Smooth muscle cell (in vitro differentiated cells): ENCODE results near the gene RAB3B. TPM values are rescaled to one million over a fixed set of nuclear protein-coding genes. Genes with fewer than 3 reads are reported as not detected.
A peak's percentile ranks its signal among the peaks of the same experiment; 100 is the strongest.

ENCODE experiments used
- DNase-seq: peaks from one replicate; lab custom pipeline; 2025; ENCODE audit not compliant: unreplicated experiment; lab: John Stamatoyannopoulos, UW
- H2AFZ ChIP-seq: fragments of 200-600 bp; sonication (generic); 2 replicates; pipeline ENCODE4 v1.6.0; 2016; ENCODE audit warnings: antibody characterized with exemption, low read depth, mild to moderate bottlenecking
- H3F3A ChIP-seq: fragments of 200-600 bp; sonication (generic); 2 replicates; pipeline ENCODE4 v1.6.0; 2017; ENCODE audit warnings: antibody characterized with exemption, low read depth
- H3K27ac ChIP-seq: fragments of 200-600 bp; sonication (generic); 2 replicates; pipeline ENCODE4 v1.5.1; 2016; ENCODE audit warnings: low read depth, mild to moderate bottlenecking
- H3K27me3 ChIP-seq: fragments of 200-600 bp; sonication (generic); 2 replicates; pipeline ENCODE4 v1.6.1; 2016; ENCODE audit warnings: low read depth, mild to moderate bottlenecking
- H3K36me3 ChIP-seq: fragments of 200-600 bp; sonication (generic); 2 replicates; pipeline ENCODE4 v1.5.1; 2016; ENCODE audit warnings: low read depth
- H3K4me1 ChIP-seq: fragments of 200-600 bp; sonication (generic); 2 replicates; pipeline ENCODE4 v1.5.1; 2016; ENCODE audit warnings: low read depth
- H3K4me2 ChIP-seq: fragments of 200-600 bp; sonication (generic); 2 replicates; pipeline ENCODE4 v1.6.0; 2016; ENCODE audit warnings: mild to moderate bottlenecking
- H3K4me3 ChIP-seq: fragments of 200-600 bp; sonication (generic); 2 replicates; pipeline ENCODE4 v1.5.1; 2016; ENCODE audit warnings: mild to moderate bottlenecking
- H3K79me2 ChIP-seq: fragments of 200-600 bp; sonication (generic); 2 replicates; pipeline ENCODE4 v1.6.0; 2016; ENCODE audit warnings: low read depth, mild to moderate bottlenecking
- H3K9ac ChIP-seq: fragments of 200-600 bp; sonication (generic); 2 replicates; pipeline ENCODE4 v1.6.0; 2016; ENCODE audit warnings: low read depth
- H3K9me3 ChIP-seq: fragments of 200-600 bp; sonication (generic); replicated peaks from 2 replicates; pipeline ENCODE4 v1.5.1; 2016; ENCODE audit warnings: low read depth
- H4K20me1 ChIP-seq: fragments of 200-600 bp; sonication (generic); 2 replicates; pipeline ENCODE4 v1.6.0; 2016; ENCODE audit warnings: low read depth
- WGBS: methylation state at CpG from one replicate; pipeline ENCODE4 v1.1.7; 2016; ENCODE audit warnings: low lambda C conversion rate; 5-methylcytosine and 5-hydroxymethylcytosine counted together
- polyA plus RNA-seq: library from polyadenylated mRNA; unstranded; fragments of >200 nt; fragmentation: Nextera tagmentation; extraction: Ambion mirVana; gene quantifications from 2 replicates; pipeline ENCODE4 v1.2.1, GENCODE V29; 2016
- total RNA-seq: library from RNA; depleted of rRNA; stranded (reverse); fragments of >200 nt; gene quantifications from 2 replicates; pipeline ENCODE4 v1.2.3, GENCODE V29; 2014
- TF ChIP-seq, protein P1 (sequence below): fragments of 200-600 bp; sonication (generic); IDR thresholded peaks from 2 replicates; pipeline ENCODE4 v1.5.1; 2017; ENCODE audit warnings: borderline replicate concordance, mild to moderate bottlenecking, antibody characterized with exemption; ENCODE audit not compliant: insufficient read depth, poor library complexity, severe bottlenecking

The RAB3B gene
- total and polyA plus RNA-seq, 2 experiments from 2014 or later: 3.5 to 9.3 TPM

DNA sequence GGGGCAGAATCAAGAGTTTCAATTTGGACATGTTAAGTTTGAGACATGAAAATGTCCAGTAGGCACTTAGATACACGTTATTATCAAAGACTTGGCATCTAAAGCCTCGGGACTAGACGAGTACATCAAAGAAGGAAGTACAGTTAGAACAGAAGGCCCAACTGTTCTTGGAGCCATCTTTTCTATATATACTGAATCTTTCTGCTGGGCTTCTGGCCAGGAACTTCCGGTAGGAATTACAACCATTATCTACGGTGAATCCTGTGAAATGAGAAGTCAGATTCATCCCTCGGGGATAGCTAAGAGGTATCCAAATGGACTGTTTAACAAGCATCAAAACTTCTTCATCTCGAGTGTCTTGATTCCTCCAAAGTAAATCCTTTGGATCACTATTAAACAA lies 77.6 kb downstream of the RAB3B start:
- Histone ChIP-seq H3K4me1 (peaks cover 6% of the 10 kb centered on the region), H3F3A (no peaks in the 10 kb centered on the region), H3K36me3 (no peaks in the 10 kb centered on the region), H3K27me3 (no peaks in the 10 kb centered on the region), H2AFZ (no peak overlapping the region), H3K9me3 (no peaks in the 10 kb centered on the region), H3K79me2 (no peaks in the 10 kb centered on the region), H3K9ac (no peak overlapping the region), H3K27ac (no peak overlapping the region), H3K4me2 (no peak overlapping the region), H3K4me3 (no peak overlapping the region), H4K20me1 (no peaks in the 10 kb centered on the region)
- TF ChIP-seq, protein P1, sequence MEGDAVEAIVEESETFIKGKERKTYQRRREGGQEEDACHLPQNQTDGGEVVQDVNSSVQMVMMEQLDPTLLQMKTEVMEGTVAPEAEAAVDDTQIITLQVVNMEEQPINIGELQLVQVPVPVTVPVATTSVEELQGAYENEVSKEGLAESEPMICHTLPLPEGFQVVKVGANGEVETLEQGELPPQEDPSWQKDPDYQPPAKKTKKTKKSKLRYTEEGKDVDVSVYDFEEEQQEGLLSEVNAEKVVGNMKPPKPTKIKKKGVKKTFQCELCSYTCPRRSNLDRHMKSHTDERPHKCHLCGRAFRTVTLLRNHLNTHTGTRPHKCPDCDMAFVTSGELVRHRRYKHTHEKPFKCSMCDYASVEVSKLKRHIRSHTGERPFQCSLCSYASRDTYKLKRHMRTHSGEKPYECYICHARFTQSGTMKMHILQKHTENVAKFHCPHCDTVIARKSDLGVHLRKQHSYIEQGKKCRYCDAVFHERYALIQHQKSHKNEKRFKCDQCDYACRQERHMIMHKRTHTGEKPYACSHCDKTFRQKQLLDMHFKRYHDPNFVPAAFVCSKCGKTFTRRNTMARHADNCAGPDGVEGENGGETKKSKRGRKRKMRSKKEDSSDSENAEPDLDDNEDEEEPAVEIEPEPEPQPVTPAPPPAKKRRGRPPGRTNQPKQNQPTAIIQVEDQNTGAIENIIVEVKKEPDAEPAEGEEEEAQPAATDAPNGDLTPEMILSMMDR: no peak
- WGBS: 64% methylated on average over 7 of the region's 7 CpGs
- DNase-seq: no peak

DNA sequence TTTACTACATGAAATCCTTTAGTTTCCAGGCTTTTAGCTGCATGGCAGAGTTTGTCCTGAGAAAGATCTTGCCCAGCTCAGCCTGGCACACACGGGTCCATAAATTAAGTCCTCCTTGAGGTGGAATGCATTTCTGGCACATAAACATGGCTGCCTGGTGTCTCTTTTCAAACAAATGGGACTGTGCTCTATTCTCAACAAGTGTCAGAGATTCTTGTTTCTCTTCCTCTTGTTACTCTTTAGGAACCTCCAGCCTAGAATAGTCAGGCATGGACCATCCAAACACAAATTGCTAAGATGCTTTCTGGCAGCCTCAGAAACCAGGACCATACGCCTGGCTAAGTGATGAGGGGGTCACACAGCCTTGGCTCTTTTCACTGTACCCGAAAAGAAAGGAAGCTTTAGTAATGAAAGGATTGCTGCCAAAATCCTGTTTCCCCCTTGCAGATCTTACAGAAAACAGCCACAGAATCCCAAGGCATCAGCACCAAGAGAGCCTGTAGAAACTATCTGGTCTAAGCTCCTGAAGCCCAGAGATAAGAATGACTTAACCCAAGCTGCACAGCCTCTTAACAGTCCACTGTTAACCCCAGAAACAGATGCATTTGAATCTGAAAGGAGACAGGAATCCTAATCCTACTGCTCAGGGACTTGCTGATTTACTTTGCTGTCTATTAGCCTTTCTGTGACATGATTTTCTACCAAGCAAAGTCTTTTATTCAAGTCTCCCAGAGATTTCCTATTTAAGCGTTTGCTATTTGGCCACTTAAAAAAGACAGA lies 80.1 kb downstream of the RAB3B start:
- peak overlapping the region; percentile 11 for H3K4me2 ChIP-seq
- H3F3A ChIP-seq: no peaks in the 10 kb centered on the region
- no peaks in the 10 kb centered on the region for H3K79me2 ChIP-seq
- TF ChIP-seq, protein P1: no peak
- H3K27me3 ChIP-seq: no peaks in the 10 kb centered on the region
- DNase-seq: no peak
- no peak overlapping the region for H3K27ac ChIP-seq
- H3K36me3 ChIP-seq: no peaks in the 10 kb centered on the region
- H3K4me1 ChIP-seq: peaks cover 6% of the 10 kb centered on the region
- no peak overlapping the region for H3K9ac ChIP-seq
- H4K20me1 ChIP-seq: no peaks in the 10 kb centered on the region
- no peak overlapping the region for H2AFZ ChIP-seq
- H3K4me3 ChIP-seq: no peak overlapping the region
- H3K9me3 ChIP-seq: no peaks in the 10 kb centered on the region
- 60% methylated on average over 4 of the region's 4 CpGs for WGBS

DNA sequence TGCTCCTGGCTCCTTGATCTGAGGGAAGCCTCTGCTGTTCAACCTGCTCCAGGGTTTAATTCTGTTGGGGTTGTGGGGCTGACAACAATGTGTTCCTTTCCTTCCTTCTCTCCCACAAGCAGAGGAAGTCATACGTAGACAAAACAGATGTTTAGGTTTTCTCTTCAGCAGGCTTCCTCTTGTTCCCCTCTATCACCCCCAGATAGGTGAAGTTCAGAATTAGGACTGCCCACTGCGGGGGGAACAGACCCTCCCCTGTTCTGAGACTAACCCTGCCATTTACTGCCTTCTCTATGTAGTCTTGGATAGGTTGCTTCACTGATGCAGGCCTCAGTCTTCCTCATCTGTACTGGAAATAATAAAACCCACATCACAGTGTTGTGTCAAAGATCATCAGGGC lies 82.0 kb downstream of the RAB3B start:
- H3K27ac ChIP-seq: no peak overlapping the region
- no peaks in the 10 kb centered on the region for H3F3A ChIP-seq
- no peaks in the 10 kb centered on the region for H4K20me1 ChIP-seq
- TF ChIP-seq, protein P1: no peak
- H3K4me2 ChIP-seq: no peak overlapping the region
- no peak for DNase-seq
- no peak overlapping the region for H2AFZ ChIP-seq
- H3K4me1 ChIP-seq: peaks cover 6% of the 10 kb centered on the region
- no peak overlapping the region for H3K9ac ChIP-seq
- H3K79me2 ChIP-seq: no peaks in the 10 kb centered on the region
- H3K36me3 ChIP-seq: no peaks in the 10 kb centered on the region
- H3K4me3 ChIP-seq: no peak overlapping the region
- 97% methylated on average over 2 of the region's 2 CpGs for WGBS
- H3K9me3 ChIP-seq: no peaks in the 10 kb centered on the region
- H3K27me3 ChIP-seq: no peaks in the 10 kb centered on the region
